ENCODE measurements around the gene IRAK1.

Gene IRAK1

GRCh38 chrX:153970357-153971123 is 49.2 kb downstream of the IRAK1 start:
- DNase-seq (ENCODE audit: low spot score) = peak; percentile 15

- peak; percentile 21 for DNase-seq (ENCODE audit: low spot score)
Measured at GRCh38 chrX:153969904-153970356, 49.8 kb downstream of the IRAK1 start.

- DNase-seq (ENCODE audit: low spot score) = no peak
Measured at GRCh38 chrX:153969125-153969903, 50.4 kb downstream of the IRAK1 start.

- no peak for DNase-seq (ENCODE audit: low spot score)
Measured at GRCh38 chrX:153968754-153969124, 51.0 kb downstream of the IRAK1 start.

- DNase-seq (ENCODE audit: low spot score) = no peak
Measured at GRCh38 chrX:153968255-153968654, 51.4 kb downstream of the IRAK1 start.

GRCh38 chrX:153967536-153968224 is 52.0 kb downstream of the IRAK1 start:
- no peak for DNase-seq (ENCODE audit: low spot score)

GRCh38 chrX:153966841-153967535 is 52.7 kb downstream of the IRAK1 start:
- no peak for DNase-seq (ENCODE audit: low spot score)

- no peak for DNase-seq (ENCODE audit: low spot score)
Measured at GRCh38 chrX:153966283-153966688, 53.4 kb downstream of the IRAK1 start.

- DNase-seq (ENCODE audit: low spot score) = no peak
Measured at GRCh38 chrX:153965406-153965805, 54.3 kb downstream of the IRAK1 start.

GRCh38 chrX:153964105-153964504 is 55.6 kb downstream of the IRAK1 start:
- DNase-seq (ENCODE audit: low spot score) = no peak

- no peak for DNase-seq (ENCODE audit: low spot score)
Measured at GRCh38 chrX:153963546-153963945, 56.2 kb downstream of the IRAK1 start.

GRCh38 chrX:153961292-153961691 is 58.4 kb downstream of the IRAK1 start:
- DNase-seq (ENCODE audit: low spot score) = no peak

GRCh38 chrX:153960786-153961185 is 58.9 kb downstream of the IRAK1 start:
- DNase-seq (ENCODE audit: low spot score) = no peak

Data from AG08395 (cell line).